ENCODE measurements around the gene PPARG. TPM values are rescaled to one million over a fixed set of nuclear protein-coding genes. Genes with fewer than 3 reads are reported as not detected.
"Not testable (repeated sequence)": the region's sequence is repeated elsewhere in the genome, so short reads cannot be mapped to it uniquely, and the experiment has no call there.

Gene PPARG
- total RNA-seq, 4 donors from 2014 or later, result 9.7 to 17.8 (median 11.7) TPM

DNA sequence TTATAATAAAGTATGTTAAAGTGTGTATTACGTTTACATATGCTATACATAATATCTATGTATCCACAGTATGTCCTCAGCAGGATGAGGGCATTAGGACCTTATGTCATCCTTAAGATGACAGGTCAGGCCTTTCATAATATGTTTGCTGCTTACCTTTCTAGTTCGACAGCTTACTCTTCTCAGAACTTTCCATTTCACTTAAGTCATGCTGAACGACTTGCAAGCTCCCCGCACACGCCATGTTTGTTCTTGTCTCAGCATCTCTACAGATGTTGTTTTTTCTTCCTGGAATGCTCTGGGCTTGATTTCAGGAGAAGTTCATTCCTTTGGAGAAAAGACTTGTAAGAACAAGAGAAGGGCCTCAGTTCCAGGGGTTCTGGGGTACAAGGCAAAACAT, 36.0 kb upstream of the PPARG start:
- Histone ChIP-seq H3K27me3 (no peaks in the 10 kb centered on the region), H3K9me3 (no peaks in the 10 kb centered on the region), H3K36me3 (no peaks in the 10 kb centered on the region), H3K4me1 (no peaks in the 10 kb centered on the region), H3K4me3 (no peak overlapping the region), H3K27ac (no peak overlapping the region)
- DNase-seq (ENCODE audit: low spot score in 2 of 2), result no peak
- TF ChIP-seq, protein P1, sequence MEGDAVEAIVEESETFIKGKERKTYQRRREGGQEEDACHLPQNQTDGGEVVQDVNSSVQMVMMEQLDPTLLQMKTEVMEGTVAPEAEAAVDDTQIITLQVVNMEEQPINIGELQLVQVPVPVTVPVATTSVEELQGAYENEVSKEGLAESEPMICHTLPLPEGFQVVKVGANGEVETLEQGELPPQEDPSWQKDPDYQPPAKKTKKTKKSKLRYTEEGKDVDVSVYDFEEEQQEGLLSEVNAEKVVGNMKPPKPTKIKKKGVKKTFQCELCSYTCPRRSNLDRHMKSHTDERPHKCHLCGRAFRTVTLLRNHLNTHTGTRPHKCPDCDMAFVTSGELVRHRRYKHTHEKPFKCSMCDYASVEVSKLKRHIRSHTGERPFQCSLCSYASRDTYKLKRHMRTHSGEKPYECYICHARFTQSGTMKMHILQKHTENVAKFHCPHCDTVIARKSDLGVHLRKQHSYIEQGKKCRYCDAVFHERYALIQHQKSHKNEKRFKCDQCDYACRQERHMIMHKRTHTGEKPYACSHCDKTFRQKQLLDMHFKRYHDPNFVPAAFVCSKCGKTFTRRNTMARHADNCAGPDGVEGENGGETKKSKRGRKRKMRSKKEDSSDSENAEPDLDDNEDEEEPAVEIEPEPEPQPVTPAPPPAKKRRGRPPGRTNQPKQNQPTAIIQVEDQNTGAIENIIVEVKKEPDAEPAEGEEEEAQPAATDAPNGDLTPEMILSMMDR (IDR thresholded peaks at IDR 0.05), result no peak
- TF ChIP-seq POLR2AphosphoS5 (IDR thresholded peaks at IDR 0.05) (no peak), EP300 (IDR thresholded peaks at IDR 0.05) (no peak)
- 65% methylated on average over 5 of the region's 5 CpGs for WGBS

DNA sequence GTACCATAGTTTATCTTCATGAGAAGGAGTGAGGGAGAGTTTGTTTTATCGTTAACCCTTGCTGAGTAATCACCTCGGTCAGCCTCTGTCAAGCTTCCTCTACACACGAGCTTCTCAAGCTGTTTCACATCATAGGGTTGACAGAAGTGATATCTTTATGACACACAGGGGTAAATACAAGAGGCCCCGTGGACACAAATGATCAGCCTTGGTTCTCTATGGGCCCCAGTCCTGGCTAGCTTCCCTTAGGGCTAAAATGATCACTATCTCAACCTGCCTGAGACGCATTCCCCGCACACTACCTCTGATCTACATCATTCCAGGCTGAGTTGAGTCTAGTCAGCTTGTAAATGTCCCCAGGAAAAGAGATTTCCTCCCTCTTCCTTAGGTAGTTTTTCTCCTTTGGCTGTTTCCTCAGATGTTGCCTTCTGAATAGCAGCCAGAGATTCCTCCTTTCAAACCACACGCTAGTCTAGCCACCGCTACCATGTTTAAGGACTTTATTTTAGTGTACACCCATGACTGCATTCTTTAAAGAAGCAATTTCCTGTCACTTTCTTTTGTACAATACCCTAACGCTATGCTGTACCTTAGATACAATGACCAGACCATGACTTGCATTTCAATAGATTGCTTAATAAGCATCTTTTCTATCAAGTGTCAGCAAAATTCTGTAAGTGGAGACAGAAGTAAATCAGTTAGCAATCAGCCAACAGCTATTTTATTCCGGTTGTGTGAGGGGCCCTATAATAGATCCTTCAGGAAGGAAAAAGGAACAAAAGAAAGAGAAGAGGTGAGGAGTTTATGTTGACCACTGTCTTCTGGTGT, 35.1 kb upstream of the PPARG start:
- Histone ChIP-seq H3K4me3 (no peak overlapping the region), H3K27me3 (no peaks in the 10 kb centered on the region), H3K4me1 (no peaks in the 10 kb centered on the region), H3K27ac (no peak overlapping the region), H3K36me3 (no peaks in the 10 kb centered on the region), H3K9me3 (no peaks in the 10 kb centered on the region)
- no peak for DNase-seq (ENCODE audit: low spot score in 2 of 2)
- 64% methylated on average over 10 of the region's 10 CpGs for WGBS
- TF ChIP-seq POLR2A (IDR thresholded peaks at IDR 0.05) (no peak), EP300 (IDR thresholded peaks at IDR 0.05) (no peak), POLR2AphosphoS5 (IDR thresholded peaks at IDR 0.05) (no peak)
- TF ChIP-seq, protein P1 (IDR thresholded peaks at IDR 0.05), result no peak

DNA sequence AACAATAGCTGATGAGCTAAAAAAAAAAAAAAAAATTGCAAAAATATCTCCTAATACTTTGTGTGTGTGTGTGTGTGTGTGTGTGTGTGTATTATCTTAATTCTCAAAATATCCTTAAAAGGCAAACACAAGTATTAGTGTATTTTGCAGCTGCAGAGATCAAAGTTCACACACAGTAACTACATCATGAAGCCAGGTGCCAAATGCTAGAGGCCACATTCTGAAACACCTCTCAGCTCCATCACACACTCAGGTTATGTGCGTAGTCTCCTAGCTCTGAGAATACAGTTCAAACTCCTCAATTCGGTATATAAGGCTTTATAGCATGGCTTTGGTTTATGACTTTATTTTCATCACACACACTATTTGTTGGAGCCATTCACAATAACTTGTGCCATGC, 33.5 kb upstream of the PPARG start:
- TF ChIP-seq POLR2AphosphoS5 (IDR thresholded peaks at IDR 0.05) (no peak), EP300 (IDR thresholded peaks at IDR 0.05) (no peak), POLR2A (IDR thresholded peaks at IDR 0.05) (no peak)
- TF ChIP-seq, protein P1 (IDR thresholded peaks at IDR 0.05), result no peak
- Histone ChIP-seq H3K36me3 (no peaks in the 10 kb centered on the region), H3K4me3 (no peak overlapping the region), H3K4me1 (no peaks in the 10 kb centered on the region), H3K27me3 (no peaks in the 10 kb centered on the region), H3K9me3 (no peaks in the 10 kb centered on the region), H3K27ac (no peak overlapping the region)
- 85% methylated on average over 2 of the region's 2 CpGs for WGBS
- DNase-seq (ENCODE audit: low spot score in 2 of 2), result no peak

DNA sequence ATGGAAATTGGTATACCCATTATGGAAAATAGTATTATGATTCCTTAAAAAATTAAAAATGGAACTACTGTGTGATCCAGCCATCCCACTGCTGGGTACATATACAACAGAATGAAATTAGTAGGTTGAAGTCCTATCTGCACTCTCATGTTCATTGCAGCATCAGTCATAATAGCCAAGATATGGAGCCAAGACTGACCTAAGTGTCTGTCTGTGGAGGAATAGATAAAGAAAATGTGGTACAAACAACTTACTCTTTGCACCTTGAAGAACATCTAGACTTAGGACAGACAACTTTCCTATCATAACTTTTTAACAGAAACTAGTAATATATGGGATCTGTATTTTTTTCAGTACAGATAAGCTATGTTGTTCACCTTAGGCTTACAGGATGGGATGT, 30.0 kb upstream of the PPARG start:
- Histone ChIP-seq H3K4me1 (no peaks in the 10 kb centered on the region), H3K36me3 (no peaks in the 10 kb centered on the region), H3K4me3 (no peak overlapping the region), H3K27me3 (no peaks in the 10 kb centered on the region), H3K9me3 (no peaks in the 10 kb centered on the region), H3K27ac (no peak overlapping the region)
- DNase-seq (ENCODE audit: low spot score in 2 of 2), result no peak
- TF ChIP-seq POLR2A (IDR thresholded peaks at IDR 0.05) (no peak), EP300 (IDR thresholded peaks at IDR 0.05) (no peak), POLR2AphosphoS5 (IDR thresholded peaks at IDR 0.05) (no peak)
- TF ChIP-seq, protein P1 (IDR thresholded peaks at IDR 0.05), result no peak

DNA sequence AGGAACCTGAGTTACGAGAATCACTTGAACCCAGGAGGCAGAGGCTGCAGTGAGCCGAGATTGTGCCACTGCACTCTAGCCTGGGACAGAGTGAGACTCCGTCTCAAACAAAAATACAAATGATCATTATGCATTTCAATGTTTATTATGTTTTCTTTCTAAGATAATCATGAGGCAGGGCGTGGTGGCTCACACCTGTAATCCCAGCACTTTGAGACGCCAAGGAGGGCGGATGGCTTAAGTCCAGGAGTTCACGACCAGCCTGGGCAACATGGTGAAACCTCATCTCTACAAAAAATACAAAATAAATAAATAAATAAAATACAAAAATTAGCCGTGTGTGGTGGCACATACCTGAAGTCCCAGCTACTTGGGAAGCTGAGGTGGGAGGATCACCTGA, 26.7 kb upstream of the PPARG start:
- not testable (repeated sequence) for H3K27ac ChIP-seq; H3K36me3 ChIP-seq; H3K27me3 ChIP-seq; DNase-seq (ENCODE audit: low spot score in 2 of 2); H3K4me1 ChIP-seq; H3K4me3 ChIP-seq; H3K9me3 ChIP-seq
- WGBS, result 96% methylated on average over 8 of the region's 8 CpGs

DNA sequence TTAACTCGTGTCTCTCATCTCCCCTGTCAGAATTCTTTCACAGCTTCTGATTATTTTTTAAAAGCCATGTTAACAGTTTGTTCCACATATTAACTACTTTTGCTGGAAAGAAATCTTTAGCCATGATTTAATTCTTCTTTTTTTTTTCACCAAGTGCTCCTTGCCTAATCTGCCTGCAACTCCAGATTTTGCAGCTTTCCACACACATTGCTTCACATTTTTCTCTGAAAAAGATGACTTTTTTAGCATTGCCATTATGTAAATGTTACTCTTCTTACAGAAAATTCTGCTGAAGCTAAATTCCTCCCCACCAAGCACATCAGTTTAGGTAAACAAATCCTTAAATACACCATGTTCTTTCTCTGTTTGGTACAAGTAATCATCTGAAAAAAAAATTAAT, 23.4 kb upstream of the PPARG start:
- Histone ChIP-seq H3K27me3 (no peaks in the 10 kb centered on the region), H3K9me3 (no peaks in the 10 kb centered on the region), H3K27ac (no peak overlapping the region), H3K4me3 (no peak overlapping the region), H3K36me3 (no peaks in the 10 kb centered on the region), H3K4me1 (no peaks in the 10 kb centered on the region)
- TF ChIP-seq POLR2AphosphoS5 (IDR thresholded peaks at IDR 0.05) (no peak), POLR2A (IDR thresholded peaks at IDR 0.05) (no peak), EP300 (IDR thresholded peaks at IDR 0.05) (no peak)
- TF ChIP-seq, protein P1 (IDR thresholded peaks at IDR 0.05), result no peak
- no peak for DNase-seq (ENCODE audit: low spot score in 2 of 2)
- 53% methylated on average over 1 of the region's 1 CpG for WGBS

Measured in suprapubic skin (tissue), 4 donors.